Lung (tissue), 12 donors: ENCODE measurements around the gene KCNMA1. TPM values are rescaled to one million over a fixed set of nuclear protein-coding genes. Genes with fewer than 3 reads are reported as not detected.

Experiments
- ATAC-seq: fragments of 200-7000 bp; cut with Tn5 transposase; one replicate; pipeline ENCODE4 v1.9.1; 2020; ENCODE audit warnings: moderate number of reproducible peaks; ENCODE audit not compliant: insufficient read depth, low FRiP score
- DNase-seq, 3 donors: peaks; one replicate each; pipeline ENCODE4 v3.0.0-alpha.2; 2013 to 2017
- H3K27ac ChIP-seq, 2 donors: one replicate each; pipeline ENCODE4 v1.5.1; 2013; ENCODE audit warnings: mild to moderate bottlenecking in 2 of 2, moderate library complexity in 2 of 2, control low read depth in 1 of 2, inconsistent platforms in 1 of 2, low read depth in 1 of 2, low read length in 1 of 2
- H3K27me3 ChIP-seq, 3 donors: one replicate each; pipeline ENCODE4 v1.5.1; 2013; ENCODE audit warnings: low read length in 2 of 3; ENCODE audit not compliant: control insufficient read depth in 3 of 3, insufficient read depth in 3 of 3
- H3K36me3 ChIP-seq, 4 donors: one replicate each; pipeline ENCODE4 v1.5.1; 2013; ENCODE audit warnings: low read length in 4 of 4, mild to moderate bottlenecking in 1 of 4, moderate library complexity in 1 of 4; ENCODE audit not compliant: control insufficient read depth in 4 of 4, insufficient read depth in 4 of 4
- H3K4me1 ChIP-seq, 5 donors: one replicate each; pipeline ENCODE4 v1.5.1; 2013; ENCODE audit warnings: low read length in 5 of 5, mild to moderate bottlenecking in 2 of 5, moderate library complexity in 1 of 5; ENCODE audit not compliant: control insufficient read depth in 5 of 5, insufficient read depth in 5 of 5
- H3K4me3 ChIP-seq: one replicate; pipeline ENCODE4 v1.5.1; 2013; ENCODE audit warnings: mild to moderate bottlenecking, control low read depth, moderate library complexity
- H3K9ac ChIP-seq, 2 donors: one replicate each; pipeline ENCODE4 v1.5.1; 2013; ENCODE audit warnings: low read length in 2 of 2, control low read depth in 1 of 2; ENCODE audit not compliant: insufficient read depth in 1 of 2
- H3K9me3 ChIP-seq, 4 donors: one replicate each; pipeline ENCODE4 v1.5.1; 2013; ENCODE audit warnings: low read length in 3 of 4, mild to moderate bottlenecking in 1 of 4, moderate library complexity in 1 of 4; ENCODE audit not compliant: control insufficient read depth in 4 of 4, insufficient read depth in 3 of 4
- WGBS, 2 donors: extraction: QIAGEN DNeasy Blood & Tissue Kit; methylation state at CpG; one replicate each; pipeline ENCODE4 v1.1.7; 2013; 5-methylcytosine and 5-hydroxymethylcytosine counted together
- polyA plus RNA-seq, 2 donors: library from polyadenylated mRNA; stranded (reverse); fragments of 200-250 nt; gene quantifications; one replicate each; pipeline ENCODE4 v1.2.1, GENCODE V29; 2013
- total RNA-seq, 2 donors: library from RNA; depleted of rRNA in 1 of 2; stranded (reverse); fragments of >200 nt in 1 of 2; gene quantifications; one replicate each; pipeline ENCODE4 v1.2.1, GENCODE V29; 2014 to 2021
- TF ChIP-seq, protein P1 (sequence below): IDR thresholded peaks from 2 replicates; pipeline ENCODE4 v1.5.1; 2012; ENCODE audit warnings: mild to moderate bottlenecking; ENCODE audit errors: control extremely low read depth, extremely low read depth
- donor health status: control.
- donor health status: control.
- donor health status: Bipolar disorder and iron deficiency.
- donor health status: healthy.
- donor health status: DM: yes; HTN: yes; CAD: no.

KCNMA1 gene
- total and polyA plus RNA-seq, 4 donors, result 3.8 to 13.0 (median 5.5) TPM

DNA sequence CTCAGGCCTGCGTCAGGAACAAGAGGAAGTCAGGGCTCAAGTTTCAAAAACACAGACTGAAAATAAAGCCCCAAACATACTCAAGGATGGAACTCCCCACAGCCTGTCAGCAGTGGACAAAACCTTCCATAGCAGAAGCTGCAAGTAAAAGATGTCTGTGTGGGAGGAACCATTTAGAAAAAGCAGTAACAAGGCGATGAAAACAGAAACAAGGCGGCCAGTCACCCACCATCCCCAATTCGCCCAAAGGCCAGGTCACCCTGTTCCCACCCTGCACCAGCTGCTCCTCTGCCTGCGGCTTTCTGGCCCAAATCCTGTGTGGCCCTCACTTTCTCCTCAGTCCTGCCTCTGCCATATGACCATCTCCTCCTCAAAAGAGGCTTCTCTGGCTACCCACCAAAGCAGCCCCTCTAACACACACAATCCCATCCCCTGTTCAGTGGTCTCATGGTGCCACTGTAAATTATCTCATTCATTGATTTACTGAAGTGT, 27.8 kb downstream of the KCNMA1 start:
- TF ChIP-seq, protein P1, sequence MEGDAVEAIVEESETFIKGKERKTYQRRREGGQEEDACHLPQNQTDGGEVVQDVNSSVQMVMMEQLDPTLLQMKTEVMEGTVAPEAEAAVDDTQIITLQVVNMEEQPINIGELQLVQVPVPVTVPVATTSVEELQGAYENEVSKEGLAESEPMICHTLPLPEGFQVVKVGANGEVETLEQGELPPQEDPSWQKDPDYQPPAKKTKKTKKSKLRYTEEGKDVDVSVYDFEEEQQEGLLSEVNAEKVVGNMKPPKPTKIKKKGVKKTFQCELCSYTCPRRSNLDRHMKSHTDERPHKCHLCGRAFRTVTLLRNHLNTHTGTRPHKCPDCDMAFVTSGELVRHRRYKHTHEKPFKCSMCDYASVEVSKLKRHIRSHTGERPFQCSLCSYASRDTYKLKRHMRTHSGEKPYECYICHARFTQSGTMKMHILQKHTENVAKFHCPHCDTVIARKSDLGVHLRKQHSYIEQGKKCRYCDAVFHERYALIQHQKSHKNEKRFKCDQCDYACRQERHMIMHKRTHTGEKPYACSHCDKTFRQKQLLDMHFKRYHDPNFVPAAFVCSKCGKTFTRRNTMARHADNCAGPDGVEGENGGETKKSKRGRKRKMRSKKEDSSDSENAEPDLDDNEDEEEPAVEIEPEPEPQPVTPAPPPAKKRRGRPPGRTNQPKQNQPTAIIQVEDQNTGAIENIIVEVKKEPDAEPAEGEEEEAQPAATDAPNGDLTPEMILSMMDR, result no peak
- ATAC-seq, result no peak
- H3K27ac ChIP-seq, result no peak overlapping the region
- H3K4me3 ChIP-seq, result no peak overlapping the region
- 78 to 85% methylated on average over 5 of the region's 5 CpGs for WGBS, 2 donors
- DNase-seq, result peak in 2 of 3 donors; percentile 19 to 53
- peaks cover 0 to 3% (median 0%) of the 10 kb centered on the region in 5 donors for H3K4me1 ChIP-seq
- H3K9ac ChIP-seq, result no peak overlapping the region
- H3K36me3 ChIP-seq, result no peaks in the 10 kb centered on the region
- no peaks in the 10 kb centered on the region for H3K9me3 ChIP-seq
- H3K27me3 ChIP-seq, result peaks cover 0 to 3% (median 0%) of the 10 kb centered on the region in 3 donors

DNA sequence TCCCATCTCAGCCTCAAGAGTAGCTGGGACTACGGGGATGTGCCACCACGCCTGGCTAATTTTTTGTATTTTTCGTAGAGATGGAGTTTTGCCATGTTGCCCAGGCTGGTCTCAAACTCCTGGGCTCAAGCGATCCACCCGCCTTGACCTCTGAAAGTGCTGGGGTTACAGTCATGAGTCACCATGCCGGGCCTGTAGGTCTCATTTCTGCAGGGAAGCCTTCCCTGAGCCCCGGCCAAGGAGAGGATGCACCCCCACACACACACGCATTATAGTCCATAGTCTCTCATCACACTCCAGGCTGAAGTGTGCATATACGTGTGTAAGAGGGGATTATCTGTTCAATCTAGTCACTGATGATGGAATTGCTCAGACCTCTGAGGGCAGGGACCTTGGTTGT, 29.3 kb downstream of the KCNMA1 start:
- WGBS, 2 donors, result 83 to 92% methylated on average over 9 of the region's 9 CpGs
- Histone ChIP-seq H3K9me3 (no peaks in the 10 kb centered on the region), H3K27me3 (peaks cover 0 to 3% (median 0%) of the 10 kb centered on the region in 3 donors), H3K4me1 (peaks cover 0 to 3% (median 0%) of the 10 kb centered on the region in 5 donors), H3K36me3 (no peaks in the 10 kb centered on the region), H3K4me3 (no peak overlapping the region), H3K27ac (no peak overlapping the region), H3K9ac (no peak overlapping the region)
- DNase-seq (no peak), ATAC-seq (no peak)
- TF ChIP-seq, protein P1, result no peak

DNA sequence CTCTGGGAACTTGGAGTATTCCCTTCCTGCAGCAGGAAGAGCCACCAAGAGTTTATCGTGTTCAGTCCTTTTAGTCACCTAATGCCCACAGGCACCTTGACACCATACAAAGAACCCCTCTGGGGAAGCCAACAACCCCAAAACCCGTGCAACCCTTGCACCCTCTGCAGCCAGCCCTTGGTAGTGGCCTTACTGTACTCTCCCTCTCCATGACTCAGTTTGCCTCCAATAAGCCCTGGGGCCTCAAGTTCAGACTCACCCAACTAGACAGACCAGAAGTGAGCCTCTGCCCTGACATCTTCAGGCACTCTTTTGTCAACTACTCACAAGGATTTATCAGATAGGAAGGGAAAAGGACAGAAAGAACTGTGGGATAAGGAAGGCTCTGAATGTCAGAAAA, 30.9 kb downstream of the KCNMA1 start:
- ATAC-seq (no peak), DNase-seq (no peak)
- Histone ChIP-seq H3K9ac (no peak overlapping the region), H3K4me1 (peaks cover 0 to 8% (median 3%) of the 10 kb centered on the region in 5 donors), H3K9me3 (no peaks in the 10 kb centered on the region), H3K27me3 (peaks cover 0 to 3% (median 0%) of the 10 kb centered on the region in 3 donors), H3K36me3 (no peaks in the 10 kb centered on the region), H3K27ac (no peak overlapping the region), H3K4me3 (no peak overlapping the region)
- TF ChIP-seq, protein P1, result no peak
- WGBS, 2 donors, result 82 to 92% methylated on average over 2 of the region's 2 CpGs

DNA sequence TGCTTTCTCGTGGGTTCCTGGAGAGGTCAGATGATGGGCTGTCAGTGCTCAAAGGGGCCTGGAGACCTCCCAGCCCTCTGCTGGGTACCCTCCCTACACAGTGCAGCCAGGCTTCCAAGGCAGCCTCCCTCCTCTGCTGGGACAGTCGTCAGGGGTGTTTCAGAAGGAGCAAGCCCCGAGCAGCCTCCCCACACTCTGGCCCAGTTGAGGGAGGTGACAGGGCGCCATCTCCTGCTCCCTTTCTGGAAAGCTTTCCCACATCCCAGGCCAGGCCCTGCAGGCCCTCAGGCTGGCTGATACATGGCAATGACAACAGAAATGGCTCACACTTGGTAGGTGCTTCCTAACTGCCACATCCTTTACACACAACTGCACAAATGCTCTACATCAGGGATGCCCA, 32.1 kb downstream of the KCNMA1 start:
- Histone ChIP-seq H3K9me3 (no peaks in the 10 kb centered on the region), H3K27me3 (peaks cover 0 to 3% (median 0%) of the 10 kb centered on the region in 3 donors), H3K27ac (no peak overlapping the region), H3K4me1 (peaks cover 0 to 8% (median 3%) of the 10 kb centered on the region in 5 donors), H3K4me3 (no peak overlapping the region), H3K9ac (no peak overlapping the region), H3K36me3 (no peaks in the 10 kb centered on the region)
- DNase-seq (no peak), ATAC-seq (no peak)
- TF ChIP-seq, protein P1, result no peak
- 71 to 84% methylated on average over 4 of the region's 4 CpGs for WGBS, 2 donors
